AG09309 (cell line): Measurements from ENCODE around the gene CACNA1B.

ENCODE experiments used
- DNase-seq: peaks from one replicate; pipeline ENCODE4 v3.0.0-alpha.2; 2010; ENCODE audit warnings: low read depth
- H3K4me3 ChIP-seq: 2 replicates; pipeline ENCODE4 v1.5.1; 2011; ENCODE audit warnings: mild to moderate bottlenecking, low read depth, low read length, moderate library complexity; ENCODE audit not compliant: control insufficient read depth
- TF ChIP-seq, protein P1 (sequence below): IDR thresholded peaks from 2 replicates; pipeline ENCODE4 v1.5.1; 2011; ENCODE audit warnings: mild to moderate bottlenecking, low read depth, low read length, inconsistent platforms; ENCODE audit not compliant: insufficient read depth, control insufficient read depth; ENCODE audit errors: missing control alignments

Gene CACNA1B

DNA sequence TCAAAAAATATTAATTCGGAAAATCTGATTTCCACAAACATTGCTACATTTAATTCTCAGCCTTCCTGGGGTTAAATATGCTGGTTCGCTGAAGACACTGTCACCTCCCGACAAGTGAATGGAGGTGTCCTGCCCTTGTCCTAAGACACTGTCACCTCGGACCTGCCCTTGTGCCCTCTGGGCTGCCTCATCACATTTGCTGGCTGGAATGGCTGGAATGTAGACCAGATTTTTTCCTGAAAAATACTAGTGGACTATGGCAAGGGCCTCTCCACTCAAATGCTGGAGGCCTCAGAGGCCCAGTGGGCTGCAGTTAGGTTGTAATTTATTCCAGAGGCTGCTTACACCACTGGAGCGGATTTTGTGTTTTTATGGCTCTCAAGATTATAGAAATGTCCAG is 28.2 kb downstream of the CACNA1B start:
- no peak for DNase-seq
- TF ChIP-seq, protein P1, sequence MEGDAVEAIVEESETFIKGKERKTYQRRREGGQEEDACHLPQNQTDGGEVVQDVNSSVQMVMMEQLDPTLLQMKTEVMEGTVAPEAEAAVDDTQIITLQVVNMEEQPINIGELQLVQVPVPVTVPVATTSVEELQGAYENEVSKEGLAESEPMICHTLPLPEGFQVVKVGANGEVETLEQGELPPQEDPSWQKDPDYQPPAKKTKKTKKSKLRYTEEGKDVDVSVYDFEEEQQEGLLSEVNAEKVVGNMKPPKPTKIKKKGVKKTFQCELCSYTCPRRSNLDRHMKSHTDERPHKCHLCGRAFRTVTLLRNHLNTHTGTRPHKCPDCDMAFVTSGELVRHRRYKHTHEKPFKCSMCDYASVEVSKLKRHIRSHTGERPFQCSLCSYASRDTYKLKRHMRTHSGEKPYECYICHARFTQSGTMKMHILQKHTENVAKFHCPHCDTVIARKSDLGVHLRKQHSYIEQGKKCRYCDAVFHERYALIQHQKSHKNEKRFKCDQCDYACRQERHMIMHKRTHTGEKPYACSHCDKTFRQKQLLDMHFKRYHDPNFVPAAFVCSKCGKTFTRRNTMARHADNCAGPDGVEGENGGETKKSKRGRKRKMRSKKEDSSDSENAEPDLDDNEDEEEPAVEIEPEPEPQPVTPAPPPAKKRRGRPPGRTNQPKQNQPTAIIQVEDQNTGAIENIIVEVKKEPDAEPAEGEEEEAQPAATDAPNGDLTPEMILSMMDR = no peak
- no peak overlapping the region for H3K4me3 ChIP-seq

GRCh38 chr9:137907776-137908175 is 30.2 kb downstream of the CACNA1B start:
- no peak overlapping the region for H3K4me3 ChIP-seq
- TF ChIP-seq, protein P1 = no peak
- no peak for DNase-seq

- no peak overlapping the region for H3K4me3 ChIP-seq
- TF ChIP-seq, protein P1 = no peak
- no peak for DNase-seq
Observed at GRCh38 chr9:137912671-137913070, 35.1 kb downstream of the CACNA1B start.

- TF ChIP-seq, protein P1 = no peak
- no peak for DNase-seq
- no peak overlapping the region for H3K4me3 ChIP-seq
Observed at GRCh38 chr9:137913132-137913531, 35.5 kb downstream of the CACNA1B start.

GRCh38 chr9:137913771-137914767 is 36.5 kb downstream of the CACNA1B start:
- DNase-seq = no peak

DNA sequence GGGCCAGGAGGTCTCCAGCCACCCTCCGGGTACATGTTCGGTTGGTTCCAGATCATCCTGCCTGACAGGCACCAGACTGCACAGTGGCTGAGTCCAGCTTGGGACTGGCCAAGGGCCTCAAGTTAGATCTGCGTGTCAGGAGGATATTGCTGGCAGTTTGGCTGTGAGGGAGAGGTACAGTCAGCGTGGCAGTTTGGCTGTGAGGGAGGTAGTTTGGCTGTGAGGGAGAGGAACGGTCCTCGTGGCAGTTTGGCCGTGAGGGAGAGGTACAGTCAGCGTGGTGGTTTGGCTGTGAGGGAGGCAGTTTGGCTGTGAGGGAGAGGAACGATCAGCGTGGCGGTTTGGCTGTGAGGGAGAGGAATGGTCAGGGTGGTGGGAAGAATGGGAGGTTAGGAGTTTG is 39.0 kb downstream of the CACNA1B start:
- TF ChIP-seq, protein P1 = no peak
- no peak for DNase-seq
- H3K4me3 ChIP-seq = no peak overlapping the region

More at GRCh38 chr9:137913771-137914767, 36.5 kb downstream of the CACNA1B start:
- TF ChIP-seq, protein P1 = no peak
- H3K4me3 ChIP-seq = no peak overlapping the region
